Glomerular endothelial cell (primary cell): ENCODE data around the gene MAP3K20. TPM values are rescaled to one million over a fixed set of nuclear protein-coding genes. Genes with fewer than 3 reads are reported as not detected.
"Not testable (repeated sequence)": the region's sequence is repeated elsewhere in the genome, so short reads cannot be mapped to it uniquely, and the experiment has no call there.

Source experiments
- DNase-seq: peaks from one replicate; pipeline ENCODE4 v3.0.0-alpha.2; 2011; ENCODE audit warnings: low read depth, low spot score; ENCODE audit errors: extremely low read depth
- total RNA-seq: library from RNA; depleted of rRNA; stranded (reverse); fragments of >200 nt; gene quantifications from 2 replicates; pipeline ENCODE4 v1.2.3, GENCODE V29; 2015

Gene MAP3K20
- total RNA-seq, 1 donor from 2014 or later: 15.6 TPM

GRCh38 chr2:173119069-173119807, 43.6 kb downstream of the MAP3K20 start:
- DNase-seq: no peak

- DNase-seq: no peak
These were observed 44.3 kb downstream of the MAP3K20 start for GRCh38 chr2:173119944-173120343.

- DNase-seq: no peak
These were observed 47.3 kb downstream of the MAP3K20 start for GRCh38 chr2:173122936-173123335.

- no peak for DNase-seq
These were observed 48.8 kb downstream of the MAP3K20 start for GRCh38 chr2:173124441-173124840.

GRCh38 chr2:173126819-173127218, 51.2 kb downstream of the MAP3K20 start:
- DNase-seq: no peak

- not testable (repeated sequence) for DNase-seq
These were observed 52.5 kb downstream of the MAP3K20 start for GRCh38 chr2:173128132-173128531.

GRCh38 chr2:173130496-173131465, 55.1 kb downstream of the MAP3K20 start:
- no peak for DNase-seq

GRCh38 chr2:173132531-173132930, 56.9 kb downstream of the MAP3K20 start:
- DNase-seq: no peak

GRCh38 chr2:173134703-173135102, 59.1 kb downstream of the MAP3K20 start:
- DNase-seq: no peak

- DNase-seq: no peak
These were observed 60.4 kb downstream of the MAP3K20 start for GRCh38 chr2:173136067-173136466.

- no peak for DNase-seq
These were observed 61.0 kb downstream of the MAP3K20 start for GRCh38 chr2:173136599-173136998.

- no peak for DNase-seq
These were observed 62.0 kb downstream of the MAP3K20 start for GRCh38 chr2:173137610-173138009.

GRCh38 chr2:173138962-173139361, 63.3 kb downstream of the MAP3K20 start:
- no peak for DNase-seq

- DNase-seq: no peak
These were observed 66.0 kb downstream of the MAP3K20 start for GRCh38 chr2:173141666-173142065.

- no peak for DNase-seq
These were observed 69.8 kb downstream of the MAP3K20 start for GRCh38 chr2:173145454-173145853.

GRCh38 chr2:173146590-173146989, 70.9 kb downstream of the MAP3K20 start:
- no peak for DNase-seq

- no peak for DNase-seq
These were observed 72.9 kb downstream of the MAP3K20 start for GRCh38 chr2:173148520-173148919.

- no peak for DNase-seq
These were observed 73.8 kb downstream of the MAP3K20 start for GRCh38 chr2:173149491-173149890.

- DNase-seq: no peak
These were observed 74.4 kb downstream of the MAP3K20 start for GRCh38 chr2:173150087-173150486.

- no peak for DNase-seq
These were observed 75.3 kb downstream of the MAP3K20 start for GRCh38 chr2:173150963-173151362.

- no peak for DNase-seq
These were observed 76.2 kb downstream of the MAP3K20 start for GRCh38 chr2:173151671-173152401.
